GM19463 (cell line): ENCODE results near the gene MX1.

Experiments
- ATAC-seq: cut with Tn5 transposase; IDR thresholded peaks from one replicate; pipeline ENCODE4 v1.9.1; 2021; ENCODE audit warnings: mild to moderate bottlenecking, moderate library complexity; ENCODE audit not compliant: unreplicated experiment

MX1 gene, protein sequence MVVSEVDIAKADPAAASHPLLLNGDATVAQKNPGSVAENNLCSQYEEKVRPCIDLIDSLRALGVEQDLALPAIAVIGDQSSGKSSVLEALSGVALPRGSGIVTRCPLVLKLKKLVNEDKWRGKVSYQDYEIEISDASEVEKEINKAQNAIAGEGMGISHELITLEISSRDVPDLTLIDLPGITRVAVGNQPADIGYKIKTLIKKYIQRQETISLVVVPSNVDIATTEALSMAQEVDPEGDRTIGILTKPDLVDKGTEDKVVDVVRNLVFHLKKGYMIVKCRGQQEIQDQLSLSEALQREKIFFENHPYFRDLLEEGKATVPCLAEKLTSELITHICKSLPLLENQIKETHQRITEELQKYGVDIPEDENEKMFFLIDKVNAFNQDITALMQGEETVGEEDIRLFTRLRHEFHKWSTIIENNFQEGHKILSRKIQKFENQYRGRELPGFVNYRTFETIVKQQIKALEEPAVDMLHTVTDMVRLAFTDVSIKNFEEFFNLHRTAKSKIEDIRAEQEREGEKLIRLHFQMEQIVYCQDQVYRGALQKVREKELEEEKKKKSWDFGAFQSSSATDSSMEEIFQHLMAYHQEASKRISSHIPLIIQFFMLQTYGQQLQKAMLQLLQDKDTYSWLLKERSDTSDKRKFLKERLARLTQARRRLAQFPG

DNA sequence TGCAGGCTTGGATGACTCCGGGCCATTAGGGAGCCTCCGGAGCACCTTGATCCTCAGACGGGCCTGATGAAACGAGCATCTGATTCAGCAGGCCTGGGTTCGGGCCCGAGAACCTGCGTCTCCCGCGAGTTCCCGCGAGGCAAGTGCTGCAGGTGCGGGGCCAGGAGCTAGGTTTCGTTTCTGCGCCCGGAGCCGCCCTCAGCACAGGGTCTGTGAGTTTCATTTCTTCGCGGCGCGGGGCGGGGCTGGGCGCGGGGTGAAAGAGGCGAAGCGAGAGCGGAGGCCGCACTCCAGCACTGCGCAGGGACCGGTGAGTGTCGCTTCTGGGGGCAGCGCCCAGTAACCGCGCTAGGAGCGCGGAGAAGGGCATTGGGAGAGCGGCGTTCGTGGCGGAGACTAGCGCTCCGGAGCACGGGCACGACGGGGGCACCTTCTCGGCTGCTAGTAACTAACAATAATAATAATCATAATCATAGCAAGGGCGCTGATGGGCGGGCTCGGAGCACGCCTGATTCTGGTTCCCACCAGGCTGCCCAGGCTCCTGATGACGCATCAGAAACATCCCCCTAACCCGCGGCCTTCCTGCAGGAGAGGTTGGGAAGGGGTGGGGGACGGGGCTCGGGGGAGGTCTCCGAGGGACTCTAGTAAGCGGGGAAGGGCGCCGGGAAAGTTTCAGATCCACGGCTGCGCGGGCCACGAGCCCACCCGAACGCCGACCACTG is at the start of gene MX1:
Gene MX1 (plus strand): TSS at position 286 of the 722 bp plus-strand sequence. CDS start 5,832 bp downstream, outside the sequence.
- ATAC-seq: peak; percentile 87

DNA sequence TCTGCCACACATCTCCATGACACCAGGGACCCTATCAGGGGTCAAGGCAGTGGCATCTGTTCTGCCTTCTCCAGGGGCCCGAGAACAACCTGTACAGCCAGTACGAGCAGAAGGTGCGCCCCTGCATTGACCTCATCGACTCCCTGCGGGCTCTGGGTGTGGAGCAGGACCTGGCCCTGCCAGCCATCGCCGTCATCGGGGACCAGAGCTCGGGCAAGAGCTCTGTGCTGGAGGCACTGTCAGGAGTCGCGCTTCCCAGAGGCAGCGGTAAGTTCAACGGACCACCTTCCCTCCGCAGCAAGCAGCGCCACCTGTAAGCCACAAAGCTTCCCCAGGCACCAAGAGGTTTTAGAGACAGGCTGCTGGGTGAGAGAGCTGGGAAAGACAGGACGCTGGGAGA is 48.3 kb upstream of the MX1 start:
- ATAC-seq: no peak

DNA sequence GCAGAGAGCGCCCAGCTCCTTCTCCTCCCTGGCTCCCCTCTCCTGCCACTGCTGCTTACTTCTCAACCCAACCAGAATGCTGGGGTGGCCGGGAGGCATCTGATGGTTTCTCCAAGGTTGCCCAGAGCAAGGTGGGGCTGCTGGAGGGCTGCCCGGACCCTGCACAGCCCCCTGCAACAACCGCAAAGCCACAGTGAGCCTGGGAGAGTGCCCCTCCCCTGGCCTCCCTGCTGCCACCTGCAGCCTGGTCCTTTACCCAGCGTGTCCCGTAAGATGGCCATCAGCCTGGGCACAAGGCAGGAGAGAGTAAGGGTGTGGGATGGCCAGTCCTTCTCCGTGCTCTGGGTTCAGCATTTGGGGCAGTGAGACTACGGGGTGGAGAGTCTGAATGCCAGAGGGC is 47.2 kb upstream of the MX1 start:
- ATAC-seq: no peak

DNA sequence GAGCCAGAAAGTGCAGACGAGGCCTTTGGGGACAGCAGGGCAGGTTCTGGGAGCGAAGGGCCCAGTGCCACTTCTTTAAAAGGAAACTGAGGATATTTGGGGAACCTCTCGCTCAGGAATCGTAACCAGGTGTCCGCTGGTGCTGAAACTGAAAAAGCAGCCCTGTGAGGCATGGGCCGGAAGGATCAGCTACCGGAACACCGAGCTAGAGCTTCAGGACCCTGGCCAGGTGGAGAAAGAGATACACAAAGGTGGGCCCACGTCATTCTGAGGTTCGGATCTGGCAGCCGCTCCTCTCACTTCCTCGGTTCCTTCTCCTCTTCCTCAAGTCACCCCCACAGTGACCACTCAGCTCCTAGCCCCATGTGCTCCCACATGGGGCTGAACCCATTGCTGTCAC is 46.1 kb upstream of the MX1 start:
- no peak for ATAC-seq

DNA sequence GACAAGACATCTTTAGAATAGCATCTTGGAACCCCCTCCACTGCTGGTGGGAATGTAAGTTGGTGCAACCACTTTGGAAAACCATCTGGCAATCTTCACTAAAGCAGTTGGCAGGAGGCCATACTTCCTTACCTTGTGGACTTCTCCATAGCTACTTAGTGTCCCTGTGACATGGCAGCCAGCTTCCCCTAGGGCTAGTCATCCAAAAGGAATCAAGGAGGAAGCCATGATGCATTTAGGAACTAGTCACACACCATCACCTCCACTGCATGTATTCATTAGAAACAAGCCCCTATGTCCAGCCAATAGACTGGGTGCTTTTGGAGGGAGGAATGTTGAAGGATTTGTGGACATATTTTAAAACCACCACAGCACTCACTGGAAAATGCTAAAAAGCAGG is 44.3 kb upstream of the MX1 start:
- no peak for ATAC-seq

DNA sequence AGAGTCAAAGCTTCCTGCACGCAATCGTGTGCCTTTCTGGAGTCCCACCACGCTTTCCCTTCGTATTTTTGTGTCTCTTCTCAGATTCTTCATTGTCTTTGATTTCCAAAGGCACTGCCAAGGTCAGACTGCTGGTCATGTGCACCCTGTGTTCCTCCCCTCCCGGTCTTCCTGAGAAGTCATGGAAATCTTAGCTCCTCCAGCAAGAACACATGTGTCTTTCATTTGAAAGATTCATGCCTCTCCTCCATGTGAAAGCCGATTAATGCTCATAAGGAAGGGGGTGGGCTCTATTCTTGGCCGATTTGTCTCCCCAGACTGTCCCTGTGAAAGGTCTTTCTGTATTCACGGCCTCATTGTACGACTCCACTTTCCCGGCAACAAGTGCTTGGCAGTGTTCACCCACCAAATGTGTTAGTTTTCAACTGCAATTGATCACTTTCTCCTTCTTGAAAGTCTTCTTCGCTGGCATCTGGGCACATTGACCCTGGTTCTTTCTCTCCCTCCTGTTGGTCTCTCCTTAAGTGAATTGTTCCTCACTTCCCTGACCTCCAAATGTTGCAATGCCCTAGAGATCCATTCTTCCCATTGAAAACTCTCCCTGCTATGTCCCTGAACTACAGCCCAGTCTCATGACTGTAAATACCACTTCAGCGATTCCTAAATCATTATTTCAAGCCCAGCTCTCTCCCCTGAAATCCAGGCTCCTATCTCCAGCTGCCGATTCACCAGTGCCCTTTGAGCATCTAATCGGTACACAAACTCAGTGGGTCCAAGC is 38.8 kb upstream of the MX1 start:
- ATAC-seq: no peak

DNA sequence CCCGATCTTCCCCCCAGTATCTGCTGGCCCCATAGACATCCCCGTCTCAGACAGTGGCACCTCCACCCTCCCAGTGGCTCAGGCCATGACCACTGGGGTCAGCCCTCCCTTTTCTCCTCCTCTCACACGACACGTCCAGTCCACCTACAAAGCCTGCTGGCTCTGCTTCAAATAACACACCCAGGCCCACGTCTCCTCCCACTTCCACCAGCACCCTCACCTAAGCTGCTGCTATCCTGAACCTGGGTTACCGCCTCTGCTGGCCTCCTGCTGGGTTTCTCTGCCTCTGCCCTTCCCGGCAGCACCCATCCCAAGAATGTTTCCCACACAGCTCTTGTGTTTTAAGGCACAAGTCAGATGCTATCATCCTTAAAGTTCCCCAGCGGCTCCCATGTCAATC is 38.2 kb upstream of the MX1 start:
- ATAC-seq: no peak

DNA sequence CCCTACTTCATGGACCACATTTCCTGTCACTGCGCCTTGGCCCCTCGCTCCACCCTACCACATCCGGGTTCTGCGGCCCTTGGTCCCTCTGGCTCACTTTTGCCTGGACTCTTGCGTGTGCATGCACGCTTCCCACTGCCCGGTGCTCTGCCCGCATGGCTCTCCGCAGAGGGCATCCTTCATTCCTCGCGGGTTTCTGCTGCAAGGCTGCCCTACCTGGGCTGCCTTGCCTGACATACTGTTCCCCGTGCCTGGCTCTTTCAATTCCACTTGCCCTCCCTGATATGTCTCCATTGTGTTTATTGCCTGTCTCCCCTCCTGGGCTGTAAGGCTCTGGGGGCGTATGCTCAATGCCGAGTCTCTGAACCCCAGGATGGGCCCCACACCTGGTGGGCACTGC is 37.8 kb upstream of the MX1 start:
- no peak for ATAC-seq

DNA sequence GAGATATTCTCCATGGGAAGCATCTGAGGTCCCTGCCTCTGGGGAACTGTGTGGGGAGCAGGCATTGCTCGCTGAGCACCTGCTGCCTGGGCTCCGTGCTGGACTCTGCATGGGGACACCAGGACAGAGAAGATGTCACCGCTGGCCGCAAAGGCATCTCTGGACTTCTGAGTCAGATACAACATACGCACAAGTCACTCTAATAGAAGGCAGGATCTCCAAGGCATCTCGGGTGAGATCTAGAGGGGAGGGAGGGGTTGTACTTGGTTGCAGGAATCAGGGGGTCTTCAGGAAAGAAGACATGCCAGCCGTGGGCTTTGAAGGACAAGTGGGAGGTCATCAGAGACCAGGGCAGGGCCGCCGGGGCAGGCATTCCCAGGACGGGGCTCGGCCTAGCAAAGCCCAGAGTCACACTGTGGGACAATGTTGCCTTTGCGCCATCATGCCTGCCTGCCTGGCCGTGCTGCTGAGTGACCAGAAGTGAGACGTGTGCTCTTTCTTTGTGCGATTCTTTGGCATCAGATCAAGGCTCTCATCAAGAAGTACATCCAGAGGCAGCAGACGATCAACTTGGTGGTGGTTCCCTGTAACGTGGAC is 35.9 kb upstream of the MX1 start:
- no peak for ATAC-seq

DNA sequence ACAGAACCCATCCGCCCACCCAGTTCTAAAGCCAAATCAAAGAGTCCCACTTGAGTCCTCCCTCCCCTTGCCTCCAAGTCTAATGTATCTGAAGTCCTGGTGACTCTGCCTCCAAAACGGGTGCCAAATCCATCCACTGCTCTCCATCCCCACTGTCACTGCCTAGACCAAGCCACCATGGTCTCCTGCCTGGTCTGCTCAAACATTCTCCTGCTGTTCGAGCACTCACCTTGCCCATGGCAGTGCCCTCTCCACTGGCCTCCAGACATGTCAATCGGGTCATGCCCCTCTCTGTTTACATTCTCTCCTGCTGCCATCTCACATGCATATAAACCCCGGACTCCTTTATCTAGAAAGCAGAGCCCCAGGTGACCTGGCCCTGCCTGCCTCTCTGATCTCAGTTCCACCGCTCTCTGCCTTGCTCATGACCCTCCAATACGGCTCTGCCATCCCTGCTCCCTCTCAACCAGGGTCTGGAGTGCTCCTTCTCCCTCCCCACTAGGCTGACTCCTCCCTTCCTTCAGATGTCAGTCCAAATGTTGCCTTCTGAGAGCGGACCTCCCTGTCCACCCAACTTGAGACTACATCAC is 32.1 kb upstream of the MX1 start:
- no peak for ATAC-seq

DNA sequence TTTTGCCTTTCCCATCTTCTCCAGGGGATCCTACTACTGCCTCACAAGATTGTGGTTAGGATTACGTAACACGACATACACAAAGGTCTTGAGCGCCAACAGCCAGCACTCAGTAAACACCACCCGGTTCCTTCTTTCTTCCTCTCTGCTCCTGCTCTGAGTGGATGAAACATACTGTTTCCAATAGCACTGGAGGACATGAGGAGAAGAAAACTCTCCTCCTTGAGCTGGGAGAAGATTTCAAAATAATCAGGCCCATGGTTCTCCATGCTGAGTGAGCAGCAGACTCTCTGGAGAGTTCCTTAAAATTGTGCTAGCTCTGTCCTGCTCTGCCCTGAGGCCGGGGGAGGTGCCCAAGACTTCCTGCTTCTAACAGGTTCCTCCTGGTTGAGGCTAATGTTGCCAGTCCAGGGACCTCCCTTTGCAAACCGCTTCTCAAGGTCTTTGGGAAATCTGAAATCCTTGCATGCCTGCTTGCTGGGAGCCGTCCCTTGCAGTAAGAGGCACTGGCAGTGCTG is 29.4 kb upstream of the MX1 start:
- no peak for ATAC-seq

DNA sequence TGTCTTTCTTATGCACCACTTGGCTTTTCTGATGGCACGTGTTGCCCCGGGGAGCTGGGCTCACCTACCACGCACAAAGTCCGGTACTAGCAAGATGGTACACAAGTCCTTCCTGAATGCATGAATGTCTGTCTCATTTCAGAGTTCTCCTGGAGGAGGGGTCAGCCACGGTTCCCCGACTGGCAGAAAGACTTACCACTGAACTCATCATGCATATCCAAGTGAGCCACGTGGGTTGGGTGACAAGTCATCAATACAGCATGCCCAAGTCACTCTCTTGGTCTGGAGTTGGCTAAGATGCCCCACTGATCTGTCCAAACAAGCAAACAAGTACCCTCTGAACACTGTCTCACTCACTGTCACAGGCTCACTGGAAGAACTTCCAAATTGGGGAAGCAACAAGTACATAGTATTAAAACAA is 28.6 kb upstream of the MX1 start:
- no peak for ATAC-seq

DNA sequence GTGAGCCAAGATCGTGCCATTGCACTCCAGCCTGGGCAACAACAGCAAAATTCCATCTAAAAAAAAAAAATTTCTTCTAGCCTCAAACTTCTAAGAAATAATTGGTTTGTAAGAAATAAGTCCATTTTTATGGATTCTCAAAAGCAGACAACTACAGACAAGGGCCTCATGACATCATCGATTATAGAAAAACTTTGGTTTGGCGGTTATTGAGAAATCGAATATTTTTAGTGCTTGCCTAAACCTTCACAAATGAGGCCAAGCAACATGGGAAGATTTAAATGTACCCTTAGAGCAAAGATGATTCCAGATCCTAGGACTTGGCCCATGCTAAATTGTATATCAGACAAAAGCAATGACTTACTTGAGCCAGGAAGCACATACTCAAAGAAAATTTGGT is 27.8 kb upstream of the MX1 start:
- no peak for ATAC-seq

DNA sequence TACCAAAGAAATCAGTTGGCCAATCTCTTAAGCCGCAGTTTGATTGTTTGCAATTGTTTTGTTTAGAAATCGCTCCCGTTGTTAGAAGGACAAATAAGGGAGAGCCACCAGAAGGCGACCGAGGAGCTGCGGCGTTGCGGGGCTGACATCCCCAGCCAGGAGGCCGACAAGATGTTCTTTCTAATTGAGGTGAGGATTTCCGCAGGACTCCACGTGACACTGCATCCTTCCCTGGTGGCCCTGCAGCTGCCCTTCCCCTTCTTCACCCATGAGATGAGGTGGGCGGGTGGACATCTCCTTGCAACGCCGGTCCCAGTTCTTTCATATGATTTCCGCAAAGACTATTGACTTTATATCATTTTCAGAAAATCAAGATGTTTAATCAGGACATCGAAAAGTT is 27.2 kb upstream of the MX1 start:
- no peak for ATAC-seq

DNA sequence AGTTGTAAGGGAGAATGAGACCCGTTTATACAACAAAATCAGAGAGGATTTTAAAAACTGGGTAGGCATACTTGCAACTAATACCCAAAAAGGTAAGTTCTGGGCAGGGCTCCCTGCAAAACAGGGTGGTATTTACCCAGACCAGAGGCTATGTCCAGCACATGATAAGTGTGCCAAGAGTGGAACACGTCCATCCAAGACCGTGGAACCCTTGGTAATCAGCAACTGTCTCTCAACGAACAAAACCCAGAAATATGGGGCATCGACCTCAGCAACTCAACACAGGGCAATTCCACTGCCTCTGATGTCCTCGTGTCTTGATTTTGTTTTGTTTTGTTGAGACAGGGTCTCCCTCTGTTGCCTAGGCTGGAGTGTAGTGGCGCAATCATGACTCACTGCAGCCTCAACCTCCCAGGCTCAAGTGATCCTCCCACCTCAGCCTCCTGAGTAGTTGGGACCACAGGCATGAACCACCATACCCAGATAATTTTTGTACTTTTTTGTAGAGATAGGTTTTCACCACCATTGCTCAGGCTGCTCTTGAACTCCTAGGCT is 26.7 kb upstream of the MX1 start:
- no peak for ATAC-seq

DNA sequence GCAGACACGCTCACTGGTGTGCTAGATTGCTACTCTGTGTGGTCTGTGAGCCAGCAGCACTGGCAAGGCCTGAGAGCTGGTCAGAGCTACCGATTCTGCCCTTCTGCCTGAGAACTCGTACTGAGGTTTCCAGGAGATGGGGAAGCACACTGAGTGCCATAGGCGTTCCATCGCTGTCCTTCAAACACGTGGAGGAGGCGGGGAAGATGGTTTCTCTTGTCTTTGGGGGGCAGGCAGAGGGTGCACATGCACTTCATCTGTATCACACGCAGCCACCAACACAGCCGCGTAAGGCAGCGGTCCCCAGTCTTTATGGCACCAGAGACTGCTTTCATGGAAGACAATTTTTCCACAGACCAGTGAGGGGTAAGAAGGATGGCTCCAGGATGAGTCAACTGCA is 23.8 kb upstream of the MX1 start:
- ATAC-seq: no peak

DNA sequence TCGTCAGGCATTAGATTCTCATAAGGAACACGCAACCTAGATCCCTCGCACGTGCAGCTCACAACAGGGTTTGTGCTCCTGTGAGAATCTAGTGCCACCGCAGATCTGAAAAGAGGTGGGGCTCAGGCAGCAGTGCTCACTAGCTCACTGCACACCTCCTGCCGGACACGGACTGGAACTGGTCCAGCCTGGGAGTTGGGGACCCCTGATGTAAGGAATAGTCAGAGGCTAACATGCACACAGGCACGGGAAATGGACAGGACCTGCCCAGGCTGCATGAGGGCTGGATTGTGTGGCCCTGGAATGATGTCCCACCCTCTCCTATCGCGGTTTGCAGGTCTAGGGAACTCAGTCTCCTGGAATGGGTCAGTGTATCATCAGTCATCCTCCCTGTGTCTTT is 23.2 kb upstream of the MX1 start:
- no peak for ATAC-seq

DNA sequence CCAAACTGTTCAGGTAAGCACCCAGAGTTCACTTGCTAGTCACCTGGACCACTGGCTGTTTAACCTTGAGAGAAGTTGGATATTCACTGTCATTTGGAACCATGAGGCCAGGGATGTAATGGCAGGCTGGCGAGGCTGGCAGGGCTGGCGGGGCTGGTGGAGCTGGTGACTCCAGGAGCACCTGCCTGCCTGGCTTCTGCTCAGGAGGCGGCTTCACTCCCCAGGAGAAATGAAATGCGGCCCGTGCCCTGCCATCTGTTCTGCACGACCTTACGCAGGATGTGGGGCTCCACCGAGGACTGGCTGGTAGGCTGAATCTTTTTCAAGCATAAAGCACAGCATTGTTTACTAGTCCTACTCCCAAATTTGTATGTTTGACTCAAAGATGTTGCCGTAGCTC is 22.7 kb upstream of the MX1 start:
- no peak for ATAC-seq

DNA sequence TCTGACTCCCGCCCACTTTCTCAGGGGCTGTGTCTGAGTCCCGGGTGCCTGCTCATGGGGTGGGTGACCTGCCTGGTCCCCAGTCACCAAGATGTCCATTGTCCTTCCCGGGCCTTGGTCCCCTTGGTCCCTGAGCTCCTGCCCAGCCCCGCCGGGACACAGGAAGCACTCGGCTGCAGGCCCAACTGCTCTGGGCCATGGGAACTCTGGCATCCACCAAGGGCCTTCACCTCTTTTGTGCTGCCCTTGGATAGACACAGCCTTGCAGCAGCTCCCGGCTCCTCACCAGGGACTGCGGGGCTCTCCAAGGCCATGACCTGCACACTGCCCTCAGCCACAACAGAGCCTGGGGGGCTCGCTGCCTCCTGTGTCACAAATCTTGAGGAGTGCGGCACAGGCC is 22.1 kb upstream of the MX1 start:
- no peak for ATAC-seq

DNA sequence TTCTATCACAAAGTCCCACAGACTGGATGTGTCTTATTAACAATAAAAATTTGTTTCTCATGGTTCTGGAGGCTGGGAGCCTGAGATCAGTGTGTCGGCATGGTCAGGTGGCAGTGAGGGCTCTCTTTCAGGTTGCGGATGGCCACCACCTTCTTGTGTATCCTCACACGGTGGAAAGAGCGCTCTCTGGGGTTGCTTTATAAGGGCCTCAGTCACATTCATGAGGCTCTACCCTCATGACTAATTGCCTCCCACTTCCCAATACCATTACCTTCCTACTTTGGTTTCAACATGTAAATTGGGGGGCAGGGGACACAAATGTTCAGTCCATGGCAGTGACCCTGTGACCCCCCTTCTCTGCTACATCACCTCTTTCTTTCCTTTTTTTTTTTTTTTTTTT is 20.7 kb upstream of the MX1 start:
- ATAC-seq: no peak
